HepG2 (cell line): ENCODE measurements around the gene SART1. TPM values are rescaled to one million over a fixed set of nuclear protein-coding genes. Genes with fewer than 3 reads are reported as not detected.

Experiments
- FOXO1 ChIP-seq: sonication (generic); formaldehyde crosslinking; IDR thresholded peaks from 2 replicates; pipeline ENCODE4 v1.4.0; 2020; ENCODE audit warnings: missing genetic modification reagents
- HES4 ChIP-seq: sonication (generic); formaldehyde crosslinking; IDR thresholded peaks from 2 replicates; pipeline ENCODE4 v1.9.0; 2021; ENCODE audit warnings: mild to moderate bottlenecking, missing genetic modification reagents, borderline replicate concordance
- HNRNPLL ChIP-seq: fragments of 200-400 bp; formaldehyde crosslinking; IDR thresholded peaks from 2 replicates; pipeline ENCODE4 v1.6.1; 2017; ENCODE audit warnings: mild to moderate bottlenecking, low read depth, low read length; ENCODE audit not compliant: poor library complexity, severe bottlenecking
- HOXD1 ChIP-seq: sonication (generic); formaldehyde crosslinking; IDR thresholded peaks from 2 replicates; pipeline ENCODE4 v1.5.0; 2020; ENCODE audit warnings: missing genetic modification reagents
- MIXL1 ChIP-seq: IDR thresholded peaks from 2 replicates; pipeline ENCODE4 v1.6.1; 2016
- MTF2 ChIP-seq: sonication (generic); formaldehyde crosslinking; IDR thresholded peaks from 2 replicates; pipeline ENCODE4 v1.5.0; 2020; ENCODE audit warnings: missing genetic modification reagents, borderline replicate concordance
- NCOA1 ChIP-seq: sonication (generic); formaldehyde crosslinking; IDR thresholded peaks from 2 replicates; pipeline ENCODE4 v1.9.0; 2021; ENCODE audit warnings: missing genetic modification reagents
- PLRG1 ChIP-seq: fragments of 450-650 bp; conservative IDR thresholded peaks from 2 replicates; pipeline ENCODE4 v1.6.1; 2016
- TBX2 ChIP-seq: sonication (generic); formaldehyde crosslinking; IDR thresholded peaks from 2 replicates; pipeline ENCODE4 v1.5.0; 2020; ENCODE audit warnings: missing genetic modification reagents, mild to moderate bottlenecking, borderline replicate concordance
- ZBTB46 ChIP-seq: sonication (generic); formaldehyde crosslinking; IDR thresholded peaks from 2 replicates; pipeline ENCODE4 v1.4.0; 2020; ENCODE audit warnings: mild to moderate bottlenecking, missing genetic modification reagents, borderline replicate concordance
- ZNF121 ChIP-seq: sonication (generic); formaldehyde crosslinking; IDR thresholded peaks from 2 replicates; pipeline ENCODE4 v1.5.0; 2020; ENCODE audit warnings: mild to moderate bottlenecking, missing genetic modification reagents
- ZNF24 ChIP-seq: fragments of 450-650 bp; IDR thresholded peaks from 2 replicates; pipeline ENCODE4 v1.6.1; 2017; ENCODE audit warnings: antibody characterized with exemption, mild to moderate bottlenecking
- ZNF343 ChIP-seq: sonication (generic); formaldehyde crosslinking; IDR thresholded peaks from 2 replicates; pipeline ENCODE4 v1.4.0; 2020; ENCODE audit warnings: mild to moderate bottlenecking, missing genetic modification reagents
- ZNF441 ChIP-seq: sonication (generic); formaldehyde crosslinking; IDR thresholded peaks from 2 replicates; pipeline ENCODE4 v1.7.0; 2021; ENCODE audit warnings: missing genetic modification reagents, borderline replicate concordance
- ZNF597 ChIP-seq: sonication (generic); formaldehyde crosslinking; IDR thresholded peaks from 2 replicates; pipeline ENCODE4 v1.5.0; 2020; ENCODE audit warnings: missing genetic modification reagents
- ZNF687 ChIP-seq: sonication (generic); formaldehyde crosslinking; IDR thresholded peaks from 2 replicates; pipeline ENCODE4 v1.5.1; 2020; ENCODE audit warnings: mild to moderate bottlenecking, missing genetic modification reagents, moderate library complexity
- ZNF773 ChIP-seq: sonication (generic); formaldehyde crosslinking; IDR thresholded peaks from 2 replicates; pipeline ENCODE4 v1.4.0; 2020; ENCODE audit warnings: missing genetic modification reagents, borderline replicate concordance
- ZNF777 ChIP-seq: sonication (generic); formaldehyde crosslinking; IDR thresholded peaks from 2 replicates; pipeline ENCODE4 v1.4.0; 2020; ENCODE audit warnings: missing genetic modification reagents
- polyA plus RNA-seq, 8 experiments: library from polyadenylated mRNA; depleted of rRNA in 3 of 8; stranded (reverse) in 7 of 8; unstranded in 1 of 8; fragments of >200 nt; fragmentation: Illumina TruSeq in 4 of 8; extraction: Trizol in 4 of 8; gene quantifications; 2 replicates each; pipeline versions ENCODE4 v1.2.1 to v1.2.3, GENCODE V29; 2011 to 2016; ENCODE audit warnings: low read depth in 4 of 8, missing spikeins in 1 of 8, mixed read lengths in 1 of 8; ENCODE audit not compliant: insufficient read depth in 1 of 8
- total RNA-seq, 5 experiments: library from RNA; depleted of rRNA; stranded (reverse); fragments of >200 nt; fragmentation: Illumina TruSeq; extraction: Trizol; gene quantifications; 2 replicates each; pipeline ENCODE4 v1.2.3, GENCODE V29; 2016; ENCODE audit warnings: low read depth in 1 of 5
- TF ChIP-seq, protein P1 (sequence below): sonication (generic); formaldehyde crosslinking; IDR thresholded peaks from 2 replicates; pipeline ENCODE4 v1.5.0; 2020; ENCODE audit warnings: missing genetic modification reagents
- TF ChIP-seq, protein P2 (sequence below): sonication (generic); formaldehyde crosslinking; conservative IDR thresholded peaks from 2 replicates; pipeline ENCODE4 v1.4.0; 2020; ENCODE audit warnings: missing genetic modification reagents

Gene SART1
- total and polyA plus RNA-seq, 2 of the 13 experiments (the other 11 are each of a cell fraction or from before 2014, with no cell fraction given): 11.3 to 22.5 TPM

DNA sequence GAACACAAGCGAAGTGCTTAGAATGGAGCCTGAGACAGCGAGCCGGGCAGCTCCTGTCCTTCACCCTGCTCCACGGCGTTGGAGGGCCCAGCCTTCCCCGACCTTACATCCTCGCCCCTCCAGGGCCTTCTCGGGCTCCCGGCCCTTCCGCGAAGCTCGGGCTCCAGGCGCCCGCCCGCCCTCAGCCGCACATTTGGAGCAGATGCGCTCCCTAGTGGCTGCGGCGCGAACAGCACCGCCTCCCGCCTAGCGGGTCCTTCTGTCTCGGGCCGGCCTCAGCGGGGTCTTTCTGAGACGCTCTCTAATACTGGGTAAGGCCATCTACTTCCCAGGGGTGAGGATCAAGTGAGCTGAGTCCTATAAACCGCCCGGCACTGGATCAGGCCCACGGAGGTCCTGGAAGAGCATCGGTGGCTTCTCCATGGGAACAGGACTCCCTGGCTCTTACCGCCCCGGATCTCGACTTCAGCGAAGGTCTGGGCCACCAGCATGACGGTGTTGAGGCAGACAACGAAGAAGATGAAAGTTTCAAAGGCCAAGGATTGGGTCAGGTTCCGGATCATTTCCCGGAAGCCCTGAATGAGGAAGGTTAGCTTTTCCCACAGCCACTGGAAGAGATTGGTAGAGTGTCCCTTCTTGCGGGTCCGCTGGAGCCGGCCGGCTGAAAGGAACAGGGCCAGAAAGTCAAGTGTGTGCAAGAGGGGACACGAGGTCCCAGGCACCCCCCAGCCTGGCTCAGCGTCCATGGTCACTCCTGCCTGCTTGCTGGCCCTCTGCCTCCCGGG lies 61.1 kb downstream of the SART1 start (continued):
- TF ChIP-seq, protein P1, sequence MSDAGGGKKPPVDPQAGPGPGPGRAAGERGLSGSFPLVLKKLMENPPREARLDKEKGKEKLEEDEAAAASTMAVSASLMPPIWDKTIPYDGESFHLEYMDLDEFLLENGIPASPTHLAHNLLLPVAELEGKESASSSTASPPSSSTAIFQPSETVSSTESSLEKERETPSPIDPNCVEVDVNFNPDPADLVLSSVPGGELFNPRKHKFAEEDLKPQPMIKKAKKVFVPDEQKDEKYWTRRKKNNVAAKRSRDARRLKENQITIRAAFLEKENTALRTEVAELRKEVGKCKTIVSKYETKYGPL (CRISPR knock-in tag): no peak
- TF ChIP-seq ZBTB46 (CRISPR knock-in tag): no peak
- 0 out of 2 replicates have a peak, but pooled peaks have one; percentile 34 for TF ChIP-seq ZNF773 (CRISPR knock-in tag)
- no peak for TF ChIP-seq FOXO1
- TF ChIP-seq ZNF24: no peak
- peak; percentile 68 for TF ChIP-seq HNRNPLL
- TF ChIP-seq ZNF441 (CRISPR knock-in tag): peak; percentile 45; the same call in 1 of the 2 replicates
- TF ChIP-seq, protein P2, sequence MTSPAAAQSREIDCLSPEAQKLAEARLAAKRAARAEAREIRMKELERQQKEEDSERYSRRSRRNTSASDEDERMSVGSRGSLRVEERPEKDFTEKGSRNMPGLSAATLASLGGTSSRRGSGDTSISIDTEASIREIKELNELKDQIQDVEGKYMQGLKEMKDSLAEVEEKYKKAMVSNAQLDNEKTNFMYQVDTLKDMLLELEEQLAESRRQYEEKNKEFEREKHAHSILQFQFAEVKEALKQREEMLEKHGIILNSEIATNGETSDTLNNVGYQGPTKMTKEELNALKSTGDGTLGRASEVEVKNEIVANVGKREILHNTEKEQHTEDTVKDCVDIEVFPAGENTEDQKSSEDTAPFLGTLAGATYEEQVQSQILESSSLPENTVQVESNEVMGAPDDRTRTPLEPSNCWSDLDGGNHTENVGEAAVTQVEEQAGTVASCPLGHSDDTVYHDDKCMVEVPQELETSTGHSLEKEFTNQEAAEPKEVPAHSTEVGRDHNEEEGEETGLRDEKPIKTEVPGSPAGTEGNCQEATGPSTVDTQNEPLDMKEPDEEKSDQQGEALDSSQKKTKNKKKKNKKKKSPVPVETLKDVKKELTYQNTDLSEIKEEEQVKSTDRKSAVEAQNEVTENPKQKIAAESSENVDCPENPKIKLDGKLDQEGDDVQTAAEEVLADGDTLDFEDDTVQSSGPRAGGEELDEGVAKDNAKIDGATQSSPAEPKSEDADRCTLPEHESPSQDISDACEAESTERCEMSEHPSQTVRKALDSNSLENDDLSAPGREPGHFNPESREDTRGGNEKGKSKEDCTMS (CRISPR knock-in tag): no peak
- no peak for TF ChIP-seq ZNF121 (CRISPR knock-in tag)
- no peak for TF ChIP-seq ZNF343 (CRISPR knock-in tag)
- TF ChIP-seq ZNF777 (CRISPR knock-in tag): 0 out of 2 replicates have a peak, but pooled peaks have one; percentile 24
- 0 out of 2 replicates have a peak, but pooled peaks have one; percentile 58 for TF ChIP-seq MTF2 (CRISPR knock-in tag)
- TF ChIP-seq NCOA1 (CRISPR knock-in tag): no peak
- TF ChIP-seq PLRG1: no peak
- TF ChIP-seq HES4 (CRISPR knock-in tag): no peak
- no peak; the same call in 1 of the 2 replicates for TF ChIP-seq TBX2 (CRISPR knock-in tag)
- peak; percentile 76 for TF ChIP-seq ZNF687
- no peak for TF ChIP-seq MIXL1 (CRISPR knock-in tag)
- no peak for TF ChIP-seq ZNF597 (CRISPR knock-in tag)
- TF ChIP-seq HOXD1 (CRISPR knock-in tag): peak; percentile 84
